ENCODE data around the gene SERPINB2.

Gene SERPINB2, protein sequence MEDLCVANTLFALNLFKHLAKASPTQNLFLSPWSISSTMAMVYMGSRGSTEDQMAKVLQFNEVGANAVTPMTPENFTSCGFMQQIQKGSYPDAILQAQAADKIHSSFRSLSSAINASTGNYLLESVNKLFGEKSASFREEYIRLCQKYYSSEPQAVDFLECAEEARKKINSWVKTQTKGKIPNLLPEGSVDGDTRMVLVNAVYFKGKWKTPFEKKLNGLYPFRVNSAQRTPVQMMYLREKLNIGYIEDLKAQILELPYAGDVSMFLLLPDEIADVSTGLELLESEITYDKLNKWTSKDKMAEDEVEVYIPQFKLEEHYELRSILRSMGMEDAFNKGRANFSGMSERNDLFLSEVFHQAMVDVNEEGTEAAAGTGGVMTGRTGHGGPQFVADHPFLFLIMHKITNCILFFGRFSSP

DNA sequence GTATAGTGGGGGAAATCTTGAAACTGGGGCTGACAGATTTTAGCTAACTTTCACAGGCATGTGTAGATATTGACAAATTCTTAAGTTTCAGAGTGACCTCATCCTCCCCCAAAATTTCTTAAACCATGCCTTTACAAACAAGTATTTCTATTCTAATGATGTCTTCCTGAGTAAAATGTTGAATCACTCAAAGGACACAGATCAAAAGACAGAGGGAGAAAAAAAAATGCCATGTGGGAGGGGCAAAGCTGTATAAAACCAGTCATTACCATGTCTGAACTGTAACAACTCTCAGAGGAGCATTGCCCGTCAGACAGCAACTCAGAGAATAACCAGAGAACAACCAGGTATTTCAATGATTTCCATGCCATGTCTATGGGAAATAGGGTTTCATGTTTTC lies at the start of gene SERPINB2:
Gene SERPINB2, plus strand, starts transcription at position 282 of the 400 bp plus-strand sequence. CDS start 3,740 bp downstream, outside the sequence.
- H3K9me3 ChIP-seq, result no peaks in the 10 kb centered on the region
- TF ChIP-seq, protein P1, sequence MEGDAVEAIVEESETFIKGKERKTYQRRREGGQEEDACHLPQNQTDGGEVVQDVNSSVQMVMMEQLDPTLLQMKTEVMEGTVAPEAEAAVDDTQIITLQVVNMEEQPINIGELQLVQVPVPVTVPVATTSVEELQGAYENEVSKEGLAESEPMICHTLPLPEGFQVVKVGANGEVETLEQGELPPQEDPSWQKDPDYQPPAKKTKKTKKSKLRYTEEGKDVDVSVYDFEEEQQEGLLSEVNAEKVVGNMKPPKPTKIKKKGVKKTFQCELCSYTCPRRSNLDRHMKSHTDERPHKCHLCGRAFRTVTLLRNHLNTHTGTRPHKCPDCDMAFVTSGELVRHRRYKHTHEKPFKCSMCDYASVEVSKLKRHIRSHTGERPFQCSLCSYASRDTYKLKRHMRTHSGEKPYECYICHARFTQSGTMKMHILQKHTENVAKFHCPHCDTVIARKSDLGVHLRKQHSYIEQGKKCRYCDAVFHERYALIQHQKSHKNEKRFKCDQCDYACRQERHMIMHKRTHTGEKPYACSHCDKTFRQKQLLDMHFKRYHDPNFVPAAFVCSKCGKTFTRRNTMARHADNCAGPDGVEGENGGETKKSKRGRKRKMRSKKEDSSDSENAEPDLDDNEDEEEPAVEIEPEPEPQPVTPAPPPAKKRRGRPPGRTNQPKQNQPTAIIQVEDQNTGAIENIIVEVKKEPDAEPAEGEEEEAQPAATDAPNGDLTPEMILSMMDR (IDR thresholded peaks at IDR 0.05), result no peak
- H3K4me3 ChIP-seq, result no peak within 1 kb of the TSS
- peaks cover 0 to 9% (median 0%) of the 10 kb centered on the region in 4 donors for H3K4me1 ChIP-seq
- no peak within 1 kb of the TSS for H3K27ac ChIP-seq
- no peaks in the 10 kb centered on the region for H3K27me3 ChIP-seq
- no peaks in the 10 kb centered on the region for H3K36me3 ChIP-seq
- no peak for DNase-seq
- intact Hi-C loops (cut with DNase I; ENCODE audit: low total_unique reads), result no loop called here

DNA sequence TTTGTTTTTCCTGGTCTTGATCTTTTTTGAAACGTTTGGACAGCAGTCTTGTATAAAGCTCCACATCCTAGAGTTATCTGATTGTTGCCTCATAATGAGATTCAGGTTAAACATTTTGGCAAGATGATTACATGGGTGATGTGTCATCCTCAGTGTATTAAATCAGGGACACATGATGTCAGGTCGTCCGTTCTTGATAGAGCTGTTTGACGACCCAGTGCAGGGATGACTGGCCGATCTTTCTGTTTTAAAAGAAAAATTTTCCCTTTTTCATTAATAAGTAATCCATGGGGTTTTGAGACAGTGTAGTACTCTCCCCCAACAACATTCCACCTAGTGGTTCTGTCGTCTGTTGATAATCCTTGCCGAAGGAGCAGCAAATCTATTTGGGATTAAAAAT lies 44.5 kb upstream of the SERPINB2 start:
- Histone ChIP-seq H3K9me3 (no peaks in the 10 kb centered on the region), H3K4me1 (no peaks in the 10 kb centered on the region), H3K27me3 (peaks cover 0 to 7% of the 10 kb centered on the region in 2 donors), H3K4me3 (no peak overlapping the region), H3K36me3 (no peaks in the 10 kb centered on the region), H3K27ac (no peak overlapping the region)
- intact Hi-C loops (cut with DNase I; ENCODE audit: low total_unique reads), result no loop called here
- TF ChIP-seq, protein P1 (IDR thresholded peaks at IDR 0.05), result no peak
- no peak for DNase-seq

DNA sequence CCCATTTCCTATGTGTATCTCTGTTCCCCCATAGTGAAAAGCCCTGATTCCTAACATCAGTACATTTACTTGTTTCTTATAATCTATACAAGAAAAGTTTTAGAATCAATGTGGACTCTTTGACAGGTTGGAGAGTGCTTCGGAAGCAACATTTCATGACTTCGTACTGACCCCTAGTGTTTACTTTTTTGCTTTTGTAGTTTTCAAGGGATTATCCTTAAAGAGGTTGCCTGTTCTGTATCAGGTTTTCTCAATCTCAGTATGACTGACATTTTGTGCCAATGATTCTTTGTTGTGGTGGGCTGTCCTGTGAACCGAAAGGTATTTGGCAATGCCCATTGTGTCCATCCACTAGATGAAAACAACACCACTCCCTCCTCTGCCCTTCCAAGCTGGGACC lies 43.3 kb upstream of the SERPINB2 start:
- no peak overlapping the region for H3K27ac ChIP-seq
- no peaks in the 10 kb centered on the region for H3K9me3 ChIP-seq
- intact Hi-C loops (cut with DNase I; ENCODE audit: low total_unique reads), result no loop called here
- TF ChIP-seq, protein P1 (IDR thresholded peaks at IDR 0.05), result no peak
- H3K36me3 ChIP-seq, result no peaks in the 10 kb centered on the region
- DNase-seq, result no peak
- H3K4me3 ChIP-seq, result no peak overlapping the region
- H3K27me3 ChIP-seq, result peaks cover 0 to 7% of the 10 kb centered on the region in 2 donors
- H3K4me1 ChIP-seq, result no peaks in the 10 kb centered on the region

DNA sequence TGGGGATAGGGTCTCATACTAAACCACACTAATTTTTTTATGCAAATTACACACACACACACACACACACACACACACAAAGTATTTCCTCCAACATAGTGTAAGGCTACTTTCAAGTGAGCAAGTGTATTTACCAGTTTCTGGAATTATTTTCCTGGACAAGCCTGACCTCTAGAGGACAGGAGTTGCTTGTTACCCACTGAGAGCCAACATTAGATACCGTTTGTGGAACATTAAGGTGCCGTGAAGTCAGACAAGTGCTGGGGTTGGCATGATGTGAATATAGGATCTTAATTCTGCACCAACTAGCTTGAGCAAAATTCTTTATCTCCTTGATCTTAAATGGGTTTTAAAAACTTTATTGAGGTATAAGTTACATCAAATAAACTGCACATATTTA lies 39.3 kb upstream of the SERPINB2 start:
- H3K4me1 ChIP-seq, result no peaks in the 10 kb centered on the region
- TF ChIP-seq, protein P1 (IDR thresholded peaks at IDR 0.05), result peak; percentile 33 to 40
- H3K9me3 ChIP-seq, result no peaks in the 10 kb centered on the region
- no peaks in the 10 kb centered on the region for H3K27me3 ChIP-seq
- DNase-seq, result no peak
- no peak overlapping the region for H3K27ac ChIP-seq
- H3K4me3 ChIP-seq, result no peak overlapping the region
- no peaks in the 10 kb centered on the region for H3K36me3 ChIP-seq
- intact Hi-C loops (cut with DNase I; ENCODE audit: low total_unique reads), result loop anchor here (5.0 kb wide), 1 partner anchor 331 kb away; no protein-coding TSS in a partner anchor

DNA sequence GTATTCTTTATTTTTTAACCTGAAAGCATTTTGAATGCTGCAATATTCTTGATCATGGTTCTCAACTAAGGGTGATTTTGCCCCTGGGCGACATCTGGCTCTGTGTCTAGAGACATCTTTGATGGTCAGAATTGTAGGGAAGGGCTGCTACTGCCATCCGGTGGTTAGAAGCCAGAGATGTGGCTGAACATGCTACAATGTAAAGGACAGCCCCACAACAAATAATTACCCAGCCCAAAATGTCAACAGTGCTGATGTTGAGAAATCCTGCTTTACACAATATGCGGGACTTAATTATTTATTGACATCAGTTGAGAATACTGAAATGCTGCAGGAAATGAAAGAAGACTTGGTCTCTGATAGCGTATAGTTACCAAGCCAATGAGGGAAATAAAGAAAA lies 37.5 kb upstream of the SERPINB2 start:
- no peak for DNase-seq
- no peaks in the 10 kb centered on the region for H3K27me3 ChIP-seq
- no peaks in the 10 kb centered on the region for H3K36me3 ChIP-seq
- H3K27ac ChIP-seq, result no peak overlapping the region
- H3K4me3 ChIP-seq, result no peak overlapping the region
- peaks cover 0 to 5% (median 0%) of the 10 kb centered on the region in 3 donors for H3K9me3 ChIP-seq
- intact Hi-C loops (cut with DNase I; ENCODE audit: low total_unique reads), result no loop called here
- TF ChIP-seq, protein P1 (IDR thresholded peaks at IDR 0.05), result no peak
- no peaks in the 10 kb centered on the region for H3K4me1 ChIP-seq

Measured in tibial artery (tissue), 4 donors.